Endodermal cell (in vitro differentiated cells): ENCODE results near the gene GNPAT. TPM values are rescaled to one million over a fixed set of nuclear protein-coding genes. Genes with fewer than 3 reads are reported as not detected.

Experiments used
- DNase-seq: peaks from one replicate; pipeline ENCODE4 v3.0.0-alpha.2; 2017
- H3K27ac ChIP-seq: 2 replicates; pipeline ENCODE4 v1.5.1; 2013; ENCODE audit warnings: mild to moderate bottlenecking, low read depth, low read length, moderate library complexity
- H3K27me3 ChIP-seq: 2 replicates; pipeline ENCODE4 v1.6.1; 2013; ENCODE audit warnings: mild to moderate bottlenecking, low read length, moderate library complexity; ENCODE audit not compliant: insufficient read depth, control insufficient read depth, poor library complexity, severe bottlenecking
- H3K36me3 ChIP-seq: 2 replicates; pipeline ENCODE4 v1.7.0; 2013; ENCODE audit warnings: mild to moderate bottlenecking, low read length, moderate library complexity; ENCODE audit not compliant: control insufficient read depth, insufficient read depth
- H3K4me1 ChIP-seq: one replicate; pipeline ENCODE4 v1.7.0; 2013; ENCODE audit warnings: low read length; ENCODE audit not compliant: control insufficient read depth, insufficient read depth
- H3K4me3 ChIP-seq: 2 replicates; pipeline ENCODE4 v1.5.1; 2013; ENCODE audit warnings: mild to moderate bottlenecking, low read length, moderate library complexity
- H3K9ac ChIP-seq: 2 replicates; pipeline ENCODE4 v1.6.1; 2013; ENCODE audit warnings: mild to moderate bottlenecking, low read length, moderate library complexity; ENCODE audit not compliant: poor library complexity, severe bottlenecking; ENCODE audit errors: extremely low read depth
- H3K9me3 ChIP-seq: 2 replicates; pipeline ENCODE4 v1.6.1; 2013; ENCODE audit warnings: mild to moderate bottlenecking, low read length, moderate library complexity; ENCODE audit not compliant: control insufficient read depth
- H3K27ac Mint-ChIP-seq: 2 replicates; pipeline ENCODE4 v1.8.0; 2020; ENCODE audit warnings: mixed read lengths
- H3K27me3 Mint-ChIP-seq: 2 replicates; pipeline ENCODE4 v1.8.0; 2021; ENCODE audit warnings: mild to moderate bottlenecking, mixed read lengths; ENCODE audit not compliant: insufficient read depth
- H3K36me3 Mint-ChIP-seq: 2 replicates; pipeline ENCODE4 v1.8.0; 2020; ENCODE audit warnings: low read depth, mixed read lengths
- H3K4me1 Mint-ChIP-seq: 2 replicates; pipeline ENCODE4 v1.8.0; 2020; ENCODE audit warnings: mixed read lengths
- H3K4me3 Mint-ChIP-seq: 2 replicates; pipeline ENCODE4 v1.8.0; 2020; ENCODE audit warnings: mild to moderate bottlenecking, moderate library complexity, mixed read lengths
- H3K9me3 Mint-ChIP-seq: 2 replicates; pipeline ENCODE4 v1.8.0; 2020; ENCODE audit warnings: mild to moderate bottlenecking, mixed read lengths
- CTCF ChIP-seq: fragments of 200-600 bp; sonication (generic); conservative IDR thresholded peaks from 2 replicates; pipeline ENCODE4 v1.5.0; 2021; ENCODE audit warnings: antibody characterized with exemption, mild to moderate bottlenecking
- WGBS, 2 experiments: methylation state at CpG; one replicate each; pipeline versions ENCODE4 v1.1.5 to v1.1.7; 2013; ENCODE audit warnings: missing lambda C conversion rate in 2 of 2, mixed read lengths in 1 of 2; ENCODE audit not compliant: insufficient coverage in 1 of 2, insufficient read length in 1 of 2; 5-methylcytosine and 5-hydroxymethylcytosine counted together
- total RNA-seq, 2 donors: library from RNA; stranded (reverse); fragmentation: NEBNext Ultra II Directional in 1 of 2; extraction: Animal tissue kit (Norgen Biotek cat#: 25700) in 1 of 2; gene quantifications; 2 replicates in 1 of 2; 3 replicates in 1 of 2; pipeline ENCODE4 v1.2.1, GENCODE V29; 2021

Gene GNPAT
- total RNA-seq, 2 donors from 2014 or later, result 56.5 to 69.1 TPM

GRCh38 chr1:231266811-231267322, 25.9 kb downstream of the GNPAT start:
- Histone ChIP-seq H3K36me3 (peaks cover 76% of the 10 kb centered on the region), H3K27ac (no peak overlapping the region), H3K27me3 (no peaks in the 10 kb centered on the region), H3K9me3 (peaks cover 5% of the 10 kb centered on the region), H3K4me3 (no peak overlapping the region), H3K4me1 (no peaks in the 10 kb centered on the region), H3K9ac (no peak overlapping the region)
- no peaks in the 10 kb centered on the region for H3K9me3 Mint-ChIP-seq
- peaks cover 74% of the 10 kb centered on the region for H3K36me3 Mint-ChIP-seq
- WGBS, 2 experiments, result 0% methylated on average over 1 of the region's 1 CpG
- no peak overlapping the region for H3K4me3 Mint-ChIP-seq
- DNase-seq, result no peak
- H3K4me1 Mint-ChIP-seq, result no peaks in the 10 kb centered on the region
- no peaks in the 10 kb centered on the region for H3K27me3 Mint-ChIP-seq
- no peak for TF ChIP-seq CTCF
- H3K27ac Mint-ChIP-seq, result no peak overlapping the region

- no peaks in the 10 kb centered on the region for H3K27me3 Mint-ChIP-seq
- no peaks in the 10 kb centered on the region for H3K9me3 Mint-ChIP-seq
- Histone ChIP-seq H3K36me3 (peaks cover 68% of the 10 kb centered on the region), H3K9ac (no peak overlapping the region), H3K9me3 (peaks cover 5% of the 10 kb centered on the region), H3K27ac (no peak overlapping the region), H3K27me3 (no peaks in the 10 kb centered on the region), H3K4me1 (no peaks in the 10 kb centered on the region), H3K4me3 (no peak overlapping the region)
- TF ChIP-seq CTCF, result no peak
- H3K36me3 Mint-ChIP-seq, result peaks cover 79% of the 10 kb centered on the region
- no peak overlapping the region for H3K27ac Mint-ChIP-seq
- 94 to 98% methylated on average over 2 to 3 of the region's 3 CpGs for WGBS, 2 experiments
- no peak for DNase-seq
- H3K4me3 Mint-ChIP-seq, result no peak overlapping the region
- H3K4me1 Mint-ChIP-seq, result no peaks in the 10 kb centered on the region
Measured at GRCh38 chr1:231272173-231272572, 31.2 kb downstream of the GNPAT start.

GRCh38 chr1:231272880-231273279, 31.9 kb downstream of the GNPAT start:
- H3K4me1 Mint-ChIP-seq, result no peaks in the 10 kb centered on the region
- H3K36me3 ChIP-seq, result peaks cover 67% of the 10 kb centered on the region
- H3K9me3 Mint-ChIP-seq, result no peaks in the 10 kb centered on the region
- no peaks in the 10 kb centered on the region for H3K4me1 ChIP-seq
- 94 to 96% methylated on average over 2 of the region's 2 CpGs for WGBS, 2 experiments
- H3K9me3 ChIP-seq, result no peaks in the 10 kb centered on the region
- no peak overlapping the region for H3K27ac ChIP-seq
- DNase-seq, result no peak
- no peak overlapping the region for H3K4me3 ChIP-seq
- H3K27me3 ChIP-seq, result no peaks in the 10 kb centered on the region
- H3K4me3 Mint-ChIP-seq, result no peak overlapping the region
- TF ChIP-seq CTCF, result no peak
- H3K27me3 Mint-ChIP-seq, result no peaks in the 10 kb centered on the region
- H3K27ac Mint-ChIP-seq, result no peak overlapping the region
- peaks cover 77% of the 10 kb centered on the region for H3K36me3 Mint-ChIP-seq
- H3K9ac ChIP-seq, result no peak overlapping the region
